Stimulated activated CD4-positive, alpha-beta T cell treated with anti-CD3 and anti-CD28 coated beads, Interleukin-12 subunit alpha, Interleukin-12 subunit beta, amount 100 ng/mL, for 4 hours (primary cell): Measurements from ENCODE around the gene KRT13.

Experiments
- DNase-seq: peaks from one replicate; pipeline ENCODE4 v3.0.0-alpha.2; 2020

KRT13 gene

GRCh38 chr17:41492351-41492750, 13.1 kb downstream of the KRT13 start:
- DNase-seq = no peak

- DNase-seq = no peak
Measured at GRCh38 chr17:41491476-41491875, 13.9 kb downstream of the KRT13 start.

GRCh38 chr17:41490000-41490990, 15.1 kb downstream of the KRT13 start:
- no peak for DNase-seq

GRCh38 chr17:41489531-41489930, 15.9 kb downstream of the KRT13 start, which contains the start of gene KRT36:
Gene KRT36, minus strand, starts transcription at chr17:41489910. Its CDS starts 46 bp downstream, at chr17:41489864.
- no peak for DNase-seq

DNA sequence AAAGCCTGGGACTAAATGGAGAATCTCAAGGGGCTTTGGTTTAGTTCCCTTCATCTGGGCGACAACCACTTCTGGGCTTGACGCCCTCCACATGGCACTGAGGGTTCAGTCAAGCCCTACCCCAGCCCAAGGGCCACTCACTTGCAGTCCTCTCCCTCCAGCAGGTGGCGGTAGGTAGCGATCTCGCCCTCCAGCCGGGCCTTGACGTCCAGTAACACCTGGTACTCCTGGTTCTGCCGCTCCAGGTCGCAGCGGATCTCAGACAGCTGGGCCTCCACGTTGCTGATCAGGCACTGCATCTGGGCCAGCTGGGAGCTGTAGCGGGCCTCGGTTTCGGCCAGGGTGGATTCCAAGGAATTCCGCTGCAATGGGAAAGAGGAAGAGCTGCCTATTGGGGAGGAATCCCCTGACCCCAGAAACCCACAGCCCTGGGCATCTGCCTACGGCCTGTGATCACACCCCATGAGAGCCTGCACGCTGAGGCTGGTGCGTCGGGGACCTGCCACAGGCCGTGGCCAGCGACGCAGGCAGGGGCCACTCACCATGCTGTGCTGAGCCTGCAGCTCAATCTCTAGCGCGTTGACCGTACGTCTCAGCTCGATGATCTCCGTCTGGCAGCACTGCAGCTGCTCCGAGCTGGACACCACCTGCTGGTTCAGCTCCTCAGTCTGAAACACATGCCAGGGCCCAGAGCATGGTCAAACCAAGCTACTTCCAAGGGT, 18.4 kb downstream of the KRT13 start:
- DNase-seq = peak; percentile 25

- no peak for DNase-seq
Measured at GRCh38 chr17:41486316-41486715, 19.1 kb downstream of the KRT13 start.

- DNase-seq = no peak
Measured at GRCh38 chr17:41484920-41485904, 20.2 kb downstream of the KRT13 start.

GRCh38 chr17:41483991-41484826, 21.2 kb downstream of the KRT13 start:
- no peak for DNase-seq

DNA sequence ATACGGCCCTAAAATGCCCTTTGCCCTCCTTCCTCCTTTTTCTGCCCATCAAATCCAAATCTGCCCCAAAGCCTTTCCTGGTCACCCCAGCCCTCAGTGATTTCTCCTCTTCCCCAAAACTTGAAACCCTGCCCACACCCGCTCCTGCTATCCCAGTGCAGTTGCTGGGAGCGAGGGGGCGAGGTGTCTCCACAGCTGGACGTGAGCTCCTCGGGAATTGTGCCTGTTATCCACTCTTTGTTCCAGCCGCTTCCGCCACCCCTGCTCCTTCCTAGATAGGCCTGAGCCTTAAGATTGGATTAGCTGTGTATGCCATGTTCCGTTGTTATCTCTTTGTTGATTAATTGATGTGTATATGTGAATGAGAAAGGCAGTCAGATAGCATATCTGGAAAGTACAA, 21.9 kb downstream of the KRT13 start:
- no peak for DNase-seq

DNA sequence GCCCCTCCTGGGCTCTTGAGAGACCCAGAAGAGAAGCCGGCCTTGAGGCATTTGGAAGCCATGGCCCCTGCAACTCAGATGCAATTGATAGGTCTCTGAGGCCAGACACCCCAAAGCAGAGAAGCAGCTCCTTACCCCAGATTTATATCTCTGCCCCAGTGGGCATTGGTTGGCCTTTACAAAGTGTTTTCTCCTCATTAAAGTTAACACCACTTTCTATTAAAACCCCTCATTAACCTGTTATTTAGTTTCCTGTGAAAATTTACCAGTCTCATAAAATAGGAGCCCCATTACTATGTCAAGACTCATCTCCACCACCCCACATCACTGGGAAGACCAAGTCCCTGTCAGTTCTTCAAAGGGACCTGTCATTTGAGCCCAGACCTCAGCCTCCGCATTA, 24.4 kb downstream of the KRT13 start, which contains the start of gene KRT35:
Gene KRT35, minus strand, starts transcription at position 116 of the 400 bp plus-strand sequence. Its CDS starts 54 bp downstream, at position 62.
- DNase-seq = no peak

DNA sequence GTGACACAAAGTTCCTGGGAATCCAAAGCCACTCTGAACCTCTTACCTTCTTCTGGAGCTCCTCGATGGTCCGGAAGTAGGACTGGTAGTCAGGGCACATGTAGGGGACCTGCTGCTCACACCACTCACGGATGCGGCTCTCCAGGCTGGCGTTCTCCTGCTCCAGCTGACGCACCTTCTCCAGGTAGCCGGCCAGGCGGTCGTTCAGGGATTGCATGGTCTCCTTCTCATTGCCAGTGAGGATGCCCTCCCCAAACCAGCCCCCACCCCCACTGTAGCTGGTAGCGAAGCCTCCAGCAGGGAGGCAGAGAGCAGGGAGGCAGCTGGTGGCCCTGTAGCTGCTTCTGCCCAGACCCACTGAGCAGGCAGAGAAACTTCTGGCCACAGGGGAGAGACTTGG, 24.8 kb downstream of the KRT13 start:
- DNase-seq = no peak

- DNase-seq = no peak
Measured at GRCh38 chr17:41480136-41480535, 25.3 kb downstream of the KRT13 start.

DNA sequence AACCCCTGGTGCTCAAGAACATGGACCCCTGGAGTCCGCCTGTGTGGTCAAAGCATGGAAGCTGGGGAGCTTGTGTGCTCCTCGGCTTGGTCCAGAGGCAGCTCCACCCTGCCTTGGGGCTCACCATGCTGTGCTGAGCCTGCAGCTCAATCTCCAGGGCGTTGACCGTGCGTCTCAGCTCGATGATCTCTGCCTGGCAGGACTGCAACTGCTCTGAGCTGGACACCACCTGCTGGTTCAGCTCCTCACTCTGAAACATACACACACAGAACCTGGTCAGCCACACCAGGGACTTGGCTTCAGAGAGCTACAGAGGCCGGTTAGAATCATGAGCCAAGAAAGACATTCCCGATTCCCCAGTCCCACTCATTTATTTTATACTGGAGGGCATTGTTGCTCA, 27.2 kb downstream of the KRT13 start:
- no peak for DNase-seq

DNA sequence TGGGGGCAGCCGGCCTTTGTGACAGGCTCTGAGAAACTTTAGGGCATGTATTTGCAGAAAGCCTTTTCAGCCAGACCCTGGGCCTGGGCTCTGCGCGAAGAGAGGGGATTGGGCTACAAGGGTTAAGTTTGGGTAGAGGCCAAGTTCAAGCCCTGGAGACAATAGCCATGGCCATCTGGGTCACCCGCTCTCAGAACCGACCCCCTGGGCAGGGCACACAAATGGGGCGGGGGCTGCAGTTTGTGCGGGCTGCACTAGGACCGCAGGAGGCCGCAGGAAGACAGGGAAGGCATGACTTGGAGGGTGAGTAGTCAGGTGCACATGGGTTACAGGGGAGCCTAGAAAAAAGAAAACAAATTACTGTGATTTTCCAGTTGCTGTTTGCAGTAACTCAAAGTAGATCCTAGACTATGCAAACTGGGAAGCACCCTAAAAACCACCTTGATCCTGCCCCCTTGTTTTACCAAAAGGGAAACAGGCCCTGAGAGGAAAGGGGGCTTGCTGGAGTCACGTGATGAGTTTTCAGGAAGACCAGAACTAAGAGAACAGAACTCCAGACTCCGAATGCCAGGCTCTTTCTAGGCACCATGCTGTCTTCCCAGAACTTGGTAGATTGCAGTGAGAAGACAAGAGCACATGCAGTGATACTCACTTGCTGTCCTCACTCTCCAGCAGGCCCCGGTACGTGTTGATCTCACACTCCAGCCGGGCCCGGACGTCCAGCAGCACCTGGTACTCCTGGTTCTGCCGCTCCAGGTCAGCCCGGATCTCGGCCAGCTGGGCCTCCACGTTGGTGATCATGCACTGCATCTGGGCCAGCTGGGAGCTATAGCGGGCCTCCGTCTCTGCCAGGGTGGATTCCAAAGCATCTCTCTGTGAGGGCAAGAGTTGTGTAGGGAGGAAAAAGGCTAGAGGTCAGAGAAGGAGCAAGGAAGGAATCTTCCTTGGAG, 28.3 kb downstream of the KRT13 start:
- no peak for DNase-seq

DNA sequence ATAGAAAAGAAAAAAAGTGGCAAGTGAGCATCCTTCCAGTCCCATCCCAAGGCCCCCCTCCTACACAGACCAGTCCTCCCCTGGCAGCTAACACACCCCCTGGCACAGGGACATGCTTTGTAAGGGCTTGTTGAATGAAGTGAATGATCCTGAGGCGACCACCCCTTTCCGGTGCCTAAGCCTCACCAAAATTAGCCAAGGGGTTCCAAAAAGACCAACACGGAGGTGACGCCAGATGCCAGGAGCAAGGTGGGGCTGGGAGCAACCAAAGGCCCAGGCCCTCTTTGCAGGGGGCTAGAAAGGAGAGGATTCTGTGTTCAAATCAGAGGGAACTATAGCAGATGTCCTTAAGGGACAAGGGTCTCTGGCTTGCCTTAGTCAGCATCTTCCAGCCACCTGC, 30.0 kb downstream of the KRT13 start:
- DNase-seq = no peak

- no peak for DNase-seq
Measured at GRCh38 chr17:41474863-41475262, 30.5 kb downstream of the KRT13 start.

DNA sequence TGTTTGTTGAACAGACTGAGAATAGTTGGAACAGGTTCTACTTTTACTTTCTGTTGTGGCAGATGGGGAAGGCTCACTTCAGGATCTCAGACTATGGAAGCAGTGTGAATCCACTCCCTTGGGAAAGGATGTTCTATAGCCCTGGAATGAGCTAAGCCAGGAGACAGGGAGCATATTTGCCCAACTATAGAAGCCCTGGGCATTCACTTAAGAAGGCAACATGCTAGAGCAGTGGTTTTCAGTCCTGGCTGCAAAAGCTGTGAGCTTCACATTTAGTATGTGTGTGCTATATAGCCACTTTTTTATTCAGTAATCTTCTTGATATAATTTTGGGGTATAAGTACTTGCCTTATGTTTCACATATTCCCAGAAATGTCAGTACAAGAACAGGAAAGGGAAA, 37.1 kb downstream of the KRT13 start:
- DNase-seq = no peak

DNA sequence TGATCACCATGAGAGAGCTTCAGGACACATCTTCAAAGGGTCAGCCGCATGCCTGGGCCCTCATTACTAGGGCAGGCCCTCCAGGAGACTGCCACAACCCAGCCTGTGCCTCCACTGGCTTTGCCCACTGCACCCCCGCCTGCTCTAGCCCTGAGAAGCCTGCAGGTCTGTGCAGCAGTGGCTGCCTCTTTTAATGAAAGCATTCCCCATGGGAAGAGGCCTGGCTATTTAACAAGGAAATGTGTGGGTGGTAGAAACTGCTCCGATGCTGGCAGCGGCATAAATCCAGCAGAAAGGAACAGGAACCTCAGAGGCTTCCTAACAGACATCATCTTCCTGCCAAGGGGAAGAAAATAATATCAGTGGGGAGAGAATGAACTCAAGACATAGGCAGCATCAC, 37.9 kb downstream of the KRT13 start:
- DNase-seq = no peak

DNA sequence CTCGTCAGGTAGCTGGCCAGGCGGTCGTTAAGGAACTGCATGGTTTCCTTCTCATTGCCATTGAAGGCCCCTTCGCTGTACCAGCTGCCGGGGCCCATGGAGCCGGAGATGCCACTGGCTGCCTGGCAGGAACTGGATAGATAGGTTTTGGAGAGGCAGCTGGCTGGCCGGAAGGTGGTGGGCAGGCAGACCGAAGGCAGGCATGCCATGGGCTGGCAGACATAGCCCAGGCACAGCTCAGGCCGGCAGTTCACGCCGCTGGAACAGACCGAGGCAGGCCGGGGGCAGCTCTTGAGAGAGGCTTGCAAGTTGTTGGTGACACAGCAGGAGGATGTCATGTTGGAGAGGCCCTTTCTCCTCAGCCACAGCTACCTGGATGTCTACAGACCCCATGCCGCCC, 38.4 kb downstream of the KRT13 start, which contains the start of gene KRT32:
Gene KRT32, minus strand, starts transcription at position 399 of the 400 bp plus-strand sequence. Its CDS starts 61 bp downstream, at position 338.
- no peak for DNase-seq

GRCh38 chr17:41464682-41465081, 40.7 kb downstream of the KRT13 start:
- no peak for DNase-seq
